H9 (cell line): ENCODE data around the gene ADGRD1. TPM values are rescaled to one million over a fixed set of nuclear protein-coding genes. Genes with fewer than 3 reads are reported as not detected.
A peak's percentile ranks its signal among the peaks of the same experiment; 100 is the strongest.

Experiments
- DNase-seq: peaks from one replicate; pipeline ENCODE4 v3.0.0-alpha.2; 2017
- H2AFZ ChIP-seq: one replicate; pipeline ENCODE4 v1.6.1; 2013; ENCODE audit warnings: mild to moderate bottlenecking, low read length, control low read depth, moderate library complexity
- H2AK5ac ChIP-seq: 2 replicates; pipeline ENCODE4 v1.6.1; 2013; ENCODE audit warnings: low read length, control low read depth, mixed read lengths; ENCODE audit not compliant: insufficient read length
- H2BK120ac ChIP-seq: one replicate; pipeline ENCODE4 v1.6.1; 2013; ENCODE audit warnings: low read depth, mild to moderate bottlenecking, low read length, control low read depth, inconsistent platforms; ENCODE audit not compliant: poor library complexity, severe bottlenecking
- H2BK12ac ChIP-seq: 2 replicates; pipeline ENCODE4 v1.6.1; 2013; ENCODE audit warnings: low read length, control low read depth, mixed read lengths, low read depth; ENCODE audit not compliant: insufficient read length
- H2BK15ac ChIP-seq: 2 replicates; pipeline ENCODE4 v1.6.1; 2013; ENCODE audit warnings: low read depth, low read length, control low read depth
- H2BK20ac ChIP-seq: one replicate; pipeline ENCODE4 v1.6.1; 2013; ENCODE audit warnings: low read depth, mild to moderate bottlenecking, low read length, control low read depth, inconsistent platforms; ENCODE audit not compliant: poor library complexity, severe bottlenecking
- H2BK5ac ChIP-seq: 2 replicates; pipeline ENCODE4 v1.6.1; 2013; ENCODE audit warnings: low read length, control low read depth, mixed read lengths; ENCODE audit not compliant: insufficient read length
- H3K14ac ChIP-seq: 2 replicates; pipeline ENCODE4 v1.6.1; 2013; ENCODE audit warnings: low read length, control low read depth; ENCODE audit not compliant: insufficient read depth
- H3K18ac ChIP-seq: 2 replicates; pipeline ENCODE4 v1.6.1; 2013; ENCODE audit warnings: low read depth, mild to moderate bottlenecking, mixed read lengths, low read length, control low read depth; ENCODE audit not compliant: insufficient read length
- H3K23ac ChIP-seq: 2 replicates; pipeline ENCODE4 v1.6.1; 2013; ENCODE audit warnings: low read length, control low read depth, mixed read lengths, low read depth; ENCODE audit not compliant: insufficient read length
- H3K23me2 ChIP-seq: 2 replicates; pipeline ENCODE4 v1.6.1; 2013; ENCODE audit warnings: low read depth, mild to moderate bottlenecking, mixed read lengths, low read length, control low read depth; ENCODE audit not compliant: insufficient read length, poor library complexity, severe bottlenecking
- H3K27ac ChIP-seq: 2 replicates; pipeline ENCODE4 v1.5.1; 2013; ENCODE audit warnings: low read length, control low read depth, mixed read lengths, low read depth; ENCODE audit not compliant: insufficient read length
- H3K27me3 ChIP-seq: 2 replicates; pipeline ENCODE4 v1.6.1; 2013; ENCODE audit warnings: low read length, control low read depth, inconsistent platforms; ENCODE audit not compliant: insufficient read depth
- H3K4ac ChIP-seq: 2 replicates; pipeline ENCODE4 v1.6.1; 2013; ENCODE audit warnings: low read depth, mild to moderate bottlenecking, control low read depth, inconsistent platforms, low read length, moderate library complexity
- H3K4me1 ChIP-seq: 2 replicates; pipeline ENCODE4 v1.6.1; 2013; ENCODE audit warnings: low read length, control low read depth, inconsistent platforms; ENCODE audit not compliant: insufficient read depth
- H3K4me2 ChIP-seq: 2 replicates; pipeline ENCODE4 v1.6.1; 2013; ENCODE audit warnings: low read length, control low read depth, mixed read lengths; ENCODE audit not compliant: insufficient read length, insufficient read depth
- H3K56ac ChIP-seq: 2 replicates; pipeline ENCODE4 v1.6.1; 2013; ENCODE audit warnings: low read depth, mild to moderate bottlenecking, mixed read lengths, low read length, control low read depth; ENCODE audit not compliant: insufficient read length
- H3K79me1 ChIP-seq: 2 replicates; pipeline ENCODE4 v1.6.1; 2013; ENCODE audit warnings: low read depth, mild to moderate bottlenecking, moderate library complexity, low read length, control low read depth, inconsistent platforms; ENCODE audit not compliant: insufficient read depth, poor library complexity, severe bottlenecking
- H3K79me2 ChIP-seq: 2 replicates; pipeline ENCODE4 v1.6.1; 2013; ENCODE audit warnings: low read length, control low read depth, inconsistent platforms; ENCODE audit not compliant: insufficient read depth
- H3K9ac ChIP-seq: 2 replicates; pipeline ENCODE4 v1.6.1; 2013; ENCODE audit warnings: low read length, control low read depth, mixed read lengths; ENCODE audit not compliant: insufficient read length; ENCODE audit errors: extremely low read depth
- H3K9me3 ChIP-seq: one replicate; pipeline ENCODE4 v1.6.1; 2013; ENCODE audit warnings: low read depth, low read length, inconsistent platforms; ENCODE audit not compliant: control insufficient read depth
- H3T11ph ChIP-seq: one replicate; pipeline ENCODE4 v1.6.1; 2013; ENCODE audit warnings: mild to moderate bottlenecking, low read length, control low read depth, inconsistent platforms
- H4K20me1 ChIP-seq: one replicate; pipeline ENCODE4 v1.6.1; 2013; ENCODE audit not compliant: control insufficient read depth, insufficient read length, insufficient read depth
- H4K5ac ChIP-seq: 2 replicates; pipeline ENCODE4 v1.6.1; 2013; ENCODE audit warnings: low read depth, mild to moderate bottlenecking, mixed read lengths, low read length, control low read depth; ENCODE audit not compliant: insufficient read length
- H4K8ac ChIP-seq: replicated peaks from 2 replicates; pipeline ENCODE4 v1.6.1; 2013; ENCODE audit warnings: low read length, control low read depth, mixed read lengths, low read depth; ENCODE audit not compliant: insufficient read length
- H4K91ac ChIP-seq: 2 replicates; pipeline ENCODE4 v1.6.1; 2013; ENCODE audit warnings: low read depth, mild to moderate bottlenecking, moderate library complexity, mixed read lengths, low read length, control low read depth; ENCODE audit not compliant: insufficient read length
- H3K27ac Mint-ChIP-seq, 3 experiments: 2 replicates in 2 of 3; 3 replicates in 1 of 3; pipeline ENCODE4 v1.8.0; 2020 to 2021; ENCODE audit warnings: mixed read lengths in 3 of 3, mild to moderate bottlenecking in 1 of 3, moderate library complexity in 1 of 3
- H3K27me3 Mint-ChIP-seq: 2 replicates; pipeline ENCODE4 v1.8.0; 2021; ENCODE audit warnings: low read depth, mild to moderate bottlenecking, moderate library complexity, mixed read lengths
- H3K36me3 Mint-ChIP-seq, 3 experiments: 2 replicates in 2 of 3; 3 replicates in 1 of 3; pipeline ENCODE4 v1.8.0; 2020 to 2021; ENCODE audit warnings: low read depth in 3 of 3, mixed read lengths in 3 of 3; ENCODE audit not compliant: insufficient read depth in 1 of 3
- H3K4me1 Mint-ChIP-seq, 2 experiments: 2 replicates each; pipeline ENCODE4 v1.8.0; 2020; ENCODE audit warnings: mixed read lengths in 2 of 2
- H3K4me3 Mint-ChIP-seq, 2 experiments: 2 replicates in 1 of 2; 3 replicates in 1 of 2; pipeline ENCODE4 v1.8.0; 2020 to 2021; ENCODE audit warnings: mild to moderate bottlenecking in 2 of 2, mixed read lengths in 2 of 2, moderate library complexity in 1 of 2
- H3K9me3 Mint-ChIP-seq, 2 experiments: 2 replicates in 1 of 2; 3 replicates in 1 of 2; pipeline ENCODE4 v1.8.0; 2020; ENCODE audit warnings: mild to moderate bottlenecking in 2 of 2, mixed read lengths in 2 of 2, moderate library complexity in 1 of 2
- CTCF ChIP-seq: fragments of 200-600 bp; sonication (generic); conservative IDR thresholded peaks from 3 replicates; pipeline ENCODE4 v1.8.0; 2021; ENCODE audit warnings: antibody characterized with exemption, mild to moderate bottlenecking
- WGBS: extraction: QIAGEN DNeasy Blood & Tissue Kit; methylation state at CpG from one replicate; pipeline ENCODE4 v1.1.7; 2013; ENCODE audit warnings: missing lambda C conversion rate, low lambda C conversion rate, mixed read lengths; ENCODE audit not compliant: insufficient read length; ENCODE audit errors: extremely low coverage; 5-methylcytosine and 5-hydroxymethylcytosine counted together
- total RNA-seq: library from RNA; stranded (reverse); gene quantifications from 2 replicates; pipeline ENCODE4 v1.2.1, GENCODE V29; 2021

The ADGRD1 gene
- total RNA-seq, 1 experiment from 2014 or later: 0.52 TPM

GRCh38 chr12:131116468-131117117, 162.9 kb downstream of the ADGRD1 start:
- TF ChIP-seq CTCF: peak; percentile 88

More at GRCh38 chr12:131116468-131117117, 162.9 kb downstream of the ADGRD1 start:
- Histone ChIP-seq H3K14ac (no peak overlapping the region), H3K79me1 (no peaks in the 10 kb centered on the region), H3K4ac (no peak overlapping the region), H3K23me2 (no peaks in the 10 kb centered on the region), H3K79me2 (no peaks in the 10 kb centered on the region), H3T11ph (no peak overlapping the region), H2BK20ac (no peak overlapping the region), H2BK12ac (no peak overlapping the region), H4K20me1 (no peaks in the 10 kb centered on the region), H3K4me1 (no peaks in the 10 kb centered on the region), H3K4me2 (no peak overlapping the region), H3K56ac (no peak overlapping the region), H3K23ac (no peak overlapping the region), H2BK5ac (no peak overlapping the region), H2AFZ (no peak overlapping the region), H2AK5ac (no peak overlapping the region), H3K18ac (no peak overlapping the region), H4K91ac (no peak overlapping the region), H2BK15ac (no peak overlapping the region), H3K27ac (no peak overlapping the region), H4K5ac (no peak overlapping the region), H3K9me3 (no peaks in the 10 kb centered on the region), H4K8ac (no peak overlapping the region), H3K9ac (no peak overlapping the region), H3K27me3 (no peaks in the 10 kb centered on the region), H2BK120ac (no peak overlapping the region)
- Mint-ChIP-seq H3K27me3 (peaks cover 23% of the 10 kb centered on the region), H3K36me3 (no peaks in the 10 kb centered on the region), H3K4me3 (no peak overlapping the region), H3K9me3 (no peaks in the 10 kb centered on the region), H3K27ac (no peak overlapping the region), H3K4me1 (peaks cover 10 to 14% of the 10 kb centered on the region in 2 experiments)
- no CpG with 5 or more reads among the region's 15 CpGs for WGBS
- peak; percentile 73 for DNase-seq
